SW 1271 (cell line): ENCODE results near the gene RSPH3.
"Not testable (repeated sequence)": the region's sequence is repeated elsewhere in the genome, so short reads cannot be mapped to it uniquely, and the experiment has no call there.

ENCODE experiments used
- DNase-seq, 2 experiments: peaks; one replicate each; lab custom pipeline; 2025; lab: John Stamatoyannopoulos, UW

RSPH3 gene, protein sequence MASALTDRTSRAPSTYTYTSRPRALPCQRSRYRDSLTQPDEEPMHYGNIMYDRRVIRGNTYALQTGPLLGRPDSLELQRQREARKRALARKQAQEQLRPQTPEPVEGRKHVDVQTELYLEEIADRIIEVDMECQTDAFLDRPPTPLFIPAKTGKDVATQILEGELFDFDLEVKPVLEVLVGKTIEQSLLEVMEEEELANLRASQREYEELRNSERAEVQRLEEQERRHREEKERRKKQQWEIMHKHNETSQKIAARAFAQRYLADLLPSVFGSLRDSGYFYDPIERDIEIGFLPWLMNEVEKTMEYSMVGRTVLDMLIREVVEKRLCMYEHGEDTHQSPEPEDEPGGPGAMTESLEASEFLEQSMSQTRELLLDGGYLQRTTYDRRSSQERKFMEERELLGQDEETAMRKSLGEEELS

GRCh38 chr6:158999666-159000403 lies at the start of gene RSPH3:
RSPH3 (minus strand) TSS chr6:159000202; CDS start chr6:158999550, 652 bp downstream.
- DNase-seq, result peak; percentile 91 to 94

- no peak for DNase-seq
Measured at GRCh38 chr6:159047891-159048685, 48.1 kb upstream of the RSPH3 start.

GRCh38 chr6:159045801-159046200 lies 45.8 kb upstream of the RSPH3 start:
- no peak for DNase-seq

DNA sequence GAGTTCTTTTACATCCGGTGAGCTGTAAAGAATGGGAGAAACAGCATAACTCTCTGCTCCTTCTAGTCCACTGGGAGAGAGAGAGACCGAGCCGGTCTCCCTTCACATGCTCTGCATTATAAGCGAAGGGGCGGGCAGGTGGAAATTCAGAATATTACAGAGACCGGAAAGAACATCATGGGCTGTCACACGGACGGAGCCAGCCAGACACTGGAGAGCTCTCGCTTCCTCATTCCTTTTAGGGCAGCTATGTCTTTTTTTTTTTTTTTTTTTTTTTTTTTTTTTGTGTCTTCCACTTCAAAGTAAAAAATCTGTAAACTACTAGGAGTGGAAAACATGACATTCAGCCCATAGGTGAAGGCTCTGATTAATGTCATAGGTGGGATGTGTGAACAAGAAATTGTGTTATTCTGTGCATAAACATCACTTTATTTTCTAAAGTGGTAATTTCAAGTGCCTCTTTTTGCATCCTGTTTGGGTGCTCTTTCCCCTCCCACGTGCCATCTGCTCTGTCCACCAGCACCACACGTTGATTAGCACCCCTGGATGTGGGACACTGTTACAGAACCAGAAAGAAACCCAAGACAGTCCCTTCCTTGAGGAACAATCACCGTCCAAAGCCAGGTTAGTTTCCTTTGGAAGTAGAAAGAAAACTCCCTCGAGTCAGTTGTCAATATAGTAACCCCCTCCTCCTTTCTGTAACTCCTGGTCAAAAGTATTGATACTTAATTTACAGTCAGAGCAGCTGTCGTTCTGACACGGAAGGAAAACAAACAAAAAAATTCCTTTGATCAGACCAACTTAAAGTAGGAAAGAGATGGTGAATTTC lies 45.1 kb upstream of the RSPH3 start, which contains the start of gene TAGAP:
TSS of gene TAGAP (minus strand) at position 93 of the 829 bp plus-strand sequence. CDS start 845 bp downstream, outside the sequence.
- DNase-seq, result no peak

DNA sequence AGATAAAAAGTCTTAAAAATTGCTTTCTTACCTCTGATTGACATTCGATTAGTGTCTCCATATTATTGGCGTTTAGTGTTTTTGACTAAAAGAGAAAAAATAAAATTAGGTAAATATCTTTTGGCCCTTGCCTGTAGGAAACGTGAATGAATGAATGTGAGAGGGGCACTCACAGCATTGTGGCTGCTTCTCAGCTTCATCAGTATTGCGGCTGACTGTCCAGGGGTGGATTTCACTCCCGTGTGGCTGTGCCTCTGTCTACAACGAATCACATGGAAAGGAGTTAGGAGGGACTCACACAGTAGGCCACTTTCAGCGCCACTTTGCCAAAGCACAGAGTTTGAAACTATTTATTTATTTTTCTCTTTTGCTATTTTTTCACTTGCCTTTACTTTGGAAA lies 43.9 kb upstream of the RSPH3 start:
- no peak for DNase-seq

- no peak for DNase-seq
Measured at GRCh38 chr6:159043251-159043650, 43.2 kb upstream of the RSPH3 start.

GRCh38 chr6:159042826-159043181 lies 42.8 kb upstream of the RSPH3 start:
- DNase-seq, result no peak

DNA sequence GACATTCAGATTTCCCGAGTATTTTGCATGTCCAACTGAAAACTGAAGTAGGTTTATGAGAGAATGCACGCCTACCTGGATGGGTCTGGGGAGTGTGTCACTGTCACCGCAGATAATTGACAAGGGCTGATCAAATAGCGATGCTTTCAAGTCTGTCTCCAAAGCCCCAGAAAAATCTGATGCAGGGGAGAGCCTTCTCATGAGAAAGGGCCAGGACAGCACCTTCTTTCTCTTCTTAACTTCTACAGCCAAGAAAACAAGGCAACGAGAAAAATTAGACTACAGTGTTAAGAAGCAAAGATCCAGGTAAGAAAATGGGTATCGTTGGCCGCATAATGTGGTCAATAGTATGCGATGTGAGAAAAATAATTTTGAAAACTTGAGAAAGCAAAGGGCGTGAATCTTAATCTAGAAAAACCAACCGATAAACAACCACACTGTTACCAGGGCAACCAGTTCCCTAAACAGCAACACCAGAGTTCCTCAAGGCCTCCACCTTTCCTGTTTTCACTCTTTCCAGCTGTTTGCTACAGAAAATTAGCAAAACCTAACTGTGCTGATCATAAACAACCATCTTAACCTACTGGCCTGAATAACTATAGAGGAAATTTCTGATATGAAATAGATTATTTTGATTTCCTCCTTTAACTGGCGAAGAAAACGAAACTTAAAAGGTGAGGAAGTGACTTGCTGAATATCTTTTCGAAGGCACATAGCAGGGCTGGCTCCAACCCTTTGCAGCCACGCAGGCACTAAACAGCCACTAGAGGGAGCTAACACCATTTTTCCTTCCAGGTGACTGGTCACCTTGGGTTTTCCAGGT lies 42.2 kb upstream of the RSPH3 start:
- DNase-seq, result peak in 1 of 2 experiments; percentile 51

DNA sequence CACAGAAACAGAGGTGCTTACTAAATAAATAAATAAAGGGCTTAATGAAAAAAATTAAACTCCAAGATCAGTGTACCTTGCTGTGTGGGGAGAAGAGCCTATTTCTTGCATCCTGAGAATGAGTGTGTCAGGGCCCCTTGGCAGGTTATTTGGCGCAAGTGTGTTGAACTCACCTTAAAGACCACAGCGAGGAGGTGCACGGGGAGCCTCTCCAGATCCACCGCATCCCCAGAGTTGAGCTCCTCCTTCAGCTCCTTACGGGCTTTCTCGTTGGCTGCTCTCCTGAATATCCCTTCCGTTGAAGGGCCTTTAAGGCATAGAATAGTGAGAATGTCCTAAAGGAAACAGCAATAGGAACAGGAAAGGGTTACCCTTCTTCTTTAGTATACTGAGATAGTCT lies 41.2 kb upstream of the RSPH3 start:
- DNase-seq, result no peak

DNA sequence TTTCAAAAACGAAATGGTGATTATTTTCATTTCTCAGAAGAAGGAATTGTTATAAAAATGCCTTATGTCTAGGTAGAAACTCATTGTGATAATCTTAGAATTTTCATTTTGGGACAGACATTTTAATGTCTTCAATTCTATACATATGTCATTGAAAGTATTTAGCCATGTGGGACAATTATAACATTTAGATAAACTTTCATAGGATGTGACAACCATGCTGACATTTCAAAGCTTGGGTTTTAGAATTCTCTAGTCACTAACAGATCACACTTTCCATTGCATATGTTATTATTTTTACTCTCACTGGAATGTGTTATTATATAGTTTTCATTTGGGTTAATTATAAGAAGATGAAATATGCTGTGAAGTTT lies 39.9 kb upstream of the RSPH3 start:
- DNase-seq, result no peak

DNA sequence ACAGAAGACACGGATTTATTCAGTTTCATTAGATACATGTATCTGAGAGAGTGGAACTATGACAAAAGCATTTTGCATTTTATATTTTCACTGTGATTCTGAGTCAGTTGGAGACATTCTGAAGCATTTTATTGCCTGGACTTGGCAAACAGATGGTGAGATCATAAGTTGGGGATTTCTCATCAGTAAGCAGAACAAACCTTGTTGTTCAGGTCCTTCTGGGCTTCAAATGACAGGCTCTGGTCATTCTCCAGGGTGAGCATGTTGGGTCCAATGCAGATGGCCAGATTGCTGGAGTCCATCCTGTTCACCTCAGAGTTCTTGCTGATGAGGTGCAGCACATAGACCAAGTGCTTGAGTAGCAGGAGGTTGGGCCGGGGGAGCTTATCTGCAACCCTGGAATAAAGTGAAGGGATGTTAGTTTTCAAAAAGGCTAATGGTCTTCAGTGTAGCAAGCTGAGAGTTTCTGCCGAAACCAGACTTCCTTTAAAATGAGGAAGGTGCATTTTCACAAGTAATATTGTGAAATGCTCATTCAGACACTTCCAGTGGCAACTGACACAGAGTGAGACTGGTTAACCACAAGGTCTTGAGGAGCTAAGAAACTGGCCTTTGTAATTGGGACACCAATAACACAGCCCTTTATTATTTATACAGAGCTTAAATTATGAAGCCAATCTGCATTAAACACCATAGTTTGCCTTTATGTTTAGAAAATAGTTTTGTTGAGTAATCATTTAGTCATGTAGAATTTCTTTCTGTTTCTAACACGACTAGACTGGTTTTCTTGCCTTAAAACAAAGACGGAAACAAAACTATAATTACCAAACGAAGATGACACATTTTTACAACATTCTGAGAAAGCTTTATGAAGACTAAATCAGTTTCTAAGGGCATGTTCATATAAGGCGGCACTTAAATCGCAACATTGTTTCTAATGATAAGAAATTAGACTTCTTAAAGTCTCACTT lies 39.2 kb upstream of the RSPH3 start:
- DNase-seq, result no peak

- not testable (repeated sequence) for DNase-seq
Measured at GRCh38 chr6:159038318-159038717, 38.3 kb upstream of the RSPH3 start.

DNA sequence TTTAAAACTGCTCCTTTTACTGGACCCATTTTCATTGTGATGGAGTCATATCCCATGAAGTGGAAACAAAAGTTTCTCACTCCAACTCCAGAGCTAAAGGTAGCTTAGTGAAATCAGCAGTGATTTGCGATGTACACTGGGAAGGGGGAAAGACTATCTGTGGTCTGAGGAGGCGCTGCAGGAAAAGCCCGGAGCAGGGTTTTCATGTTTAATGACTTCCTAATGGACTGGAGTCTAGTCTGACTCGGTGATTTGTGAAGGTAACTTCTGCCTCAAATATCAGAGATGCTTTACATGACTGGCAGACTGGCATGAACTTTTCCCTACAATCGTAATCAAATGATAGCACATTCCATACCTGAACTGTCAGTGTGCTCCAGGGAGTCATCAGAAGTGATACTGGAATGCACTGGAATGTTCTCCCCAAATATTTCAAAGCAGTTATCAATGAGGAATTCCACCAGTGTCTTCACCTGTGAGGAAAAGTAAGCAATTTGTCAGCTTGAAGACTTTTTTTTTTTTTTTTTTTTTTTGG lies 37.8 kb upstream of the RSPH3 start:
- DNase-seq, result no peak

GRCh38 chr6:159036673-159037072 lies 36.7 kb upstream of the RSPH3 start:
- no peak for DNase-seq

DNA sequence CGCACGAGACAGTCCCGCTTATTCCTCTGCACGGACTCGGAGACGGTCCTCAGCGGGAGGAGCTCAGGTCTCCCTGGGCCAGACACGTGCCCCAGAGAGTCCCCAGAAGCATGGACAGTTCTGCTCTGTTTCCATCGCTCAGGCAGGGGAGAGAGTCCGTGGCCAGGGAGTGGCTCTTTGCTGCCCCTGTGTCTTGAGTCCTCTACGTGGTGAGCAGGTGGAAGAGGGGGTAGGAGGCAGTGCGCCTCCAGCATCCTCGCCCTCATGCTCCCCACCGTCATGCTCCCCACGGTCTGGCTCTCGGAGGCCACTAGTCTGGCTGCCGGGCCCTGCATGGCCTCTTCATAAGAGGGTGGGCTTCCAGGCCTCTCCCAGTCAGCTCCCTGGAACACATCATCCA lies 35.9 kb upstream of the RSPH3 start:
- DNase-seq, result no peak

GRCh38 chr6:159033160-159034049 lies 33.4 kb upstream of the RSPH3 start:
- DNase-seq, result no peak

DNA sequence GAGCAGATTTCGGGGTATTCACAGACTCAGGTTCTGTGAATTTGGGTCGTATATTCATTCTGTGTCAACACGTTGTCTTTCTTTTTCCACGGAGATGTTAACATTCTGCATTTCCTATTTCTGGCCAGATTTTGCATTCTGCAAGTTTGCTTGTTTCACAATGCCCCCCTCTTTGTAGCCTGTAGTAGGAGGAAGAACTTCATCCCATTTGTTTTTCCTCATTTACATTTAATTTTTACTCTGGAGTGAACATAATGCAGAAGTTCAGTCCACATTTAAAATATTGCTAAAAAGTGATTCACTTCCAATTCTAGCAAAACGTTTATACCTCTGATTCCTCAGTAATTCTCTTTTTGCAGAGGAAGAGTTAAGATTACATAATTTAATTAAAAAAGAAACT lies 31.8 kb upstream of the RSPH3 start:
- no peak for DNase-seq

DNA sequence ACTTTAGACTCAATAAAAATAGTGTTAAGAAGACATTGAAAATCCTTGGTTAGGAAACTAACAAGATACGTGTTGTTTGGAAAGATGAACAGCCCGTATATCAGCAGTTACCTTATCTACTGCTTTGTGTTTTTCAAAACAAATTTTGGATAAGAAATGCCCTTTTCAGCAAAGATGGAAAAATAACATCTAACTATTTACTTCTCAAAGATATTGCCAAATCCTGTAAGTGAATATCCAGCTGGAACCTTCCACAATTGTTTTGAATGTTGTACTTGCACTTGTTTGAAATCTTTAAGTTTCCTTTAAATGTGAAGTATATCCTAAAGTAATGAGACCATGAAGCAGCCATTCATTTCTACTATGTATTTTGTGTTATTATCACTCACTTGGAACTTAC lies 30.2 kb upstream of the RSPH3 start:
- no peak for DNase-seq
